WTC11 (cell line): Measurements from ENCODE around the gene DDX21. TPM values are rescaled to one million over a fixed set of nuclear protein-coding genes. Genes with fewer than 3 reads are reported as not detected.

Source experiments
- ATAC-seq: fragments of 200-7000 bp; cut with Tn5 transposase; 2 replicates; pipeline ENCODE4 v1.10.0; 2021; ENCODE audit warnings: mild to moderate bottlenecking, moderate library complexity
- CTCF ChIA-PET: fragments of 300-600 bp; sonication (Branson Sonifier 250); formaldehyde crosslinking; loops from one replicate; lab custom pipeline; 2021; ENCODE audit warnings: antibody characterized with exemption; lab: Charles Lee
- POLR2A ChIA-PET: fragments of 350-600 bp; sonication (Branson Sonifier 250); formaldehyde crosslinking; loops from one replicate; lab custom pipeline; 2021; ENCODE audit warnings: antibody characterized with exemption; lab: Charles Lee
- DNase-seq: peaks from one replicate; pipeline ENCODE4 v3.0.0; 2021; ENCODE audit warnings: low spot score
- H3K27ac Mint-ChIP-seq: 2 replicates; pipeline ENCODE4 v1.8.0; 2021; ENCODE audit warnings: mixed read lengths
- H3K27me3 Mint-ChIP-seq: 2 replicates; pipeline ENCODE4 v1.8.0; 2021; ENCODE audit warnings: low read depth, mild to moderate bottlenecking, moderate library complexity, mixed read lengths
- H3K36me3 Mint-ChIP-seq: 2 replicates; pipeline ENCODE4 v1.8.0; 2021; ENCODE audit warnings: mixed read lengths
- H3K4me1 Mint-ChIP-seq: 2 replicates; pipeline ENCODE4 v1.8.0; 2022; ENCODE audit warnings: mixed read lengths
- H3K4me3 Mint-ChIP-seq: 2 replicates; pipeline ENCODE4 v1.8.0; 2021; ENCODE audit warnings: mild to moderate bottlenecking, moderate library complexity, mixed read lengths
- H3K9me3 Mint-ChIP-seq: 2 replicates; pipeline ENCODE4 v1.8.0; 2021; ENCODE audit warnings: mixed read lengths
- AFF4 ChIP-seq: sonication (generic); formaldehyde crosslinking; IDR thresholded peaks from 2 replicates; pipeline ENCODE4 v1.8.1; 2023; ENCODE audit warnings: mild to moderate bottlenecking, missing genetic modification reagents, borderline replicate concordance
- CBFB ChIP-seq: sonication (generic); formaldehyde crosslinking; IDR thresholded peaks from 2 replicates; pipeline ENCODE4 v1.8.1; 2022; ENCODE audit warnings: mild to moderate bottlenecking, low read depth, missing genetic modification reagents
- CREM ChIP-seq: sonication (generic); formaldehyde crosslinking; IDR thresholded peaks from 2 replicates; pipeline ENCODE4 v1.8.1; 2022; ENCODE audit warnings: mild to moderate bottlenecking, missing genetic modification reagents, moderate library complexity
- FOXK1 ChIP-seq: sonication (generic); formaldehyde crosslinking; IDR thresholded peaks from 2 replicates; pipeline ENCODE4 v1.8.0; 2022; ENCODE audit warnings: mild to moderate bottlenecking, moderate library complexity, missing genetic modification reagents
- GRHL2 ChIP-seq: fragments of 250-450 bp; sonication (Bioruptor Pico); IDR thresholded peaks from 2 replicates; pipeline ENCODE4 v1.8.0; 2022; ENCODE audit warnings: mild to moderate bottlenecking, moderate library complexity; ENCODE audit not compliant: insufficient replicate concordance, severe bottlenecking
- GTF2I ChIP-seq: fragments of 250-450 bp; sonication (Bioruptor Pico); conservative IDR thresholded peaks from 2 replicates; pipeline ENCODE4 v1.4.0; 2021; ENCODE audit warnings: mild to moderate bottlenecking
- NR2C2 ChIP-seq: sonication (generic); formaldehyde crosslinking; IDR thresholded peaks from 2 replicates; pipeline ENCODE4 v1.8.0; 2022; ENCODE audit warnings: mild to moderate bottlenecking, missing genetic modification reagents
- PREB ChIP-seq: sonication (generic); formaldehyde crosslinking; IDR thresholded peaks from 2 replicates; pipeline ENCODE4 v1.8.1; 2022; ENCODE audit warnings: mild to moderate bottlenecking, missing genetic modification reagents, moderate library complexity, borderline replicate concordance
- SP1 ChIP-seq: sonication (generic); formaldehyde crosslinking; conservative IDR thresholded peaks from 2 replicates; pipeline ENCODE4 v1.8.1; 2022; ENCODE audit warnings: missing genetic modification reagents
- ZNF138 ChIP-seq: sonication (generic); formaldehyde crosslinking; conservative IDR thresholded peaks from 2 replicates; pipeline ENCODE4 v1.8.1; 2022; ENCODE audit warnings: mild to moderate bottlenecking, moderate library complexity, missing genetic modification reagents
- ZNF416 ChIP-seq: fragments of 250-450 bp; sonication (Bioruptor Pico); IDR thresholded peaks from 2 replicates; pipeline ENCODE4 v1.9.0; 2021; ENCODE audit warnings: mild to moderate bottlenecking, inconsistent platforms
- ZNF423 ChIP-seq: fragments of 250-450 bp; sonication (Bioruptor Pico); IDR thresholded peaks from 2 replicates; pipeline ENCODE4 v2.1.2; 2022; ENCODE audit warnings: mild to moderate bottlenecking, moderate library complexity
- ZNF425 ChIP-seq: fragments of 250-450 bp; sonication (Bioruptor Pico); conservative IDR thresholded peaks from 2 replicates; pipeline ENCODE4 v1.9.0; 2021; ENCODE audit warnings: mild to moderate bottlenecking
- total RNA-seq: library from RNA; stranded (reverse); gene quantifications from 3 replicates; pipeline ENCODE4 v1.2.3, GENCODE V29; 2021
- TF ChIP-seq, protein P1 (sequence below): sonication (generic); formaldehyde crosslinking; conservative IDR thresholded peaks from 2 replicates; pipeline ENCODE4 v1.8.1; 2023; ENCODE audit warnings: mild to moderate bottlenecking, low read depth, missing genetic modification reagents, moderate library complexity
- TF ChIP-seq, protein P2 (sequence below): fragments of 250-450 bp; sonication (Bioruptor Pico); IDR thresholded peaks from 2 replicates; pipeline ENCODE4 v1.9.0; 2021; ENCODE audit warnings: mild to moderate bottlenecking, borderline replicate concordance
- TF ChIP-seq, protein P3 (sequence below): sonication (generic); formaldehyde crosslinking; conservative IDR thresholded peaks from 2 replicates; pipeline ENCODE4 v1.8.1; 2022; ENCODE audit warnings: mild to moderate bottlenecking, missing genetic modification reagents
- TF ChIP-seq, protein P4 (sequence below): sonication (generic); formaldehyde crosslinking; IDR thresholded peaks from 2 replicates; pipeline ENCODE4 v1.8.1; 2022; ENCODE audit warnings: missing genetic modification reagents, borderline replicate concordance

DDX21 gene
- total RNA-seq, 1 experiment from 2014 or later = 194 TPM

DNA sequence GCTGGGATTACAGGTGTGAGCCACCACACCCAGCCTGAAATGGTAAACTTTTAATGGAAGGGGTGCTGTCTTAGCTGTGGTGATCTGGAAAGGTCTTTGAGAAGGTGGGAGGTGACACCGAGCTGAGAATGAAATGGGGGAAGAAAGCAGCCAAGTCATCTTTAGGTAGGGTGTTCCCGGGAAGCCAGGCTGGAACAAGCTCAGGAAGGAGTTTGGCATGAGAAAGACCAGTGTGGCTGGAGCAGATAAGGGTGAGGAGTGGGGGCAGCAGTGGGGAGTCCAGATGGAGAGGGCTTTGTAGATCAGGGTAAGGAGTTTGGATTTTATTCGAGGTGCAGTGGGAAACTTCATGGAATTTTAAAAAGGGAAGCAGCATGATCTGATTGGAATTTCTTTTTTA, 62.6 kb downstream of the DDX21 start (continued):
- TF ChIP-seq GTF2I (CRISPR knock-in tag) (no peak), CREM (CRISPR knock-in tag) (no peak)

GRCh38 chr10:69022611-69023010, 66.6 kb downstream of the DDX21 start:
- CTCF ChIA-PET = no interaction called here
- Mint-ChIP-seq H3K4me3 (no peak overlapping the region), H3K36me3 (peaks cover 3% of the 10 kb centered on the region; the same call in 1 of the 2 replicates), H3K27ac (no peak overlapping the region), H3K4me1 (no peaks in the 10 kb centered on the region), H3K27me3 (no peaks in the 10 kb centered on the region; the same call in 1 of the 2 replicates), H3K9me3 (no peaks in the 10 kb centered on the region)
- TF ChIP-seq SP1 (no peak), PREB (CRISPR knock-in tag) (no peak), NR2C2 (no peak), GRHL2 (no peak), ZNF138 (CRISPR knock-in tag) (no peak), CBFB (no peak), FOXK1 (no peak), ZNF423 (no peak), ZNF416 (CRISPR knock-in tag) (no peak), ZNF425 (CRISPR knock-in tag) (no peak), AFF4 (CRISPR knock-in tag) (no peak)
- TF ChIP-seq, protein P1, sequence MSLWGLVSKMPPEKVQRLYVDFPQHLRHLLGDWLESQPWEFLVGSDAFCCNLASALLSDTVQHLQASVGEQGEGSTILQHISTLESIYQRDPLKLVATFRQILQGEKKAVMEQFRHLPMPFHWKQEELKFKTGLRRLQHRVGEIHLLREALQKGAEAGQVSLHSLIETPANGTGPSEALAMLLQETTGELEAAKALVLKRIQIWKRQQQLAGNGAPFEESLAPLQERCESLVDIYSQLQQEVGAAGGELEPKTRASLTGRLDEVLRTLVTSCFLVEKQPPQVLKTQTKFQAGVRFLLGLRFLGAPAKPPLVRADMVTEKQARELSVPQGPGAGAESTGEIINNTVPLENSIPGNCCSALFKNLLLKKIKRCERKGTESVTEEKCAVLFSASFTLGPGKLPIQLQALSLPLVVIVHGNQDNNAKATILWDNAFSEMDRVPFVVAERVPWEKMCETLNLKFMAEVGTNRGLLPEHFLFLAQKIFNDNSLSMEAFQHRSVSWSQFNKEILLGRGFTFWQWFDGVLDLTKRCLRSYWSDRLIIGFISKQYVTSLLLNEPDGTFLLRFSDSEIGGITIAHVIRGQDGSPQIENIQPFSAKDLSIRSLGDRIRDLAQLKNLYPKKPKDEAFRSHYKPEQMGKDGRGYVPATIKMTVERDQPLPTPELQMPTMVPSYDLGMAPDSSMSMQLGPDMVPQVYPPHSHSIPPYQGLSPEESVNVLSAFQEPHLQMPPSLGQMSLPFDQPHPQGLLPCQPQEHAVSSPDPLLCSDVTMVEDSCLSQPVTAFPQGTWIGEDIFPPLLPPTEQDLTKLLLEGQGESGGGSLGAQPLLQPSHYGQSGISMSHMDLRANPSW (CRISPR knock-in tag) = no peak
- TF ChIP-seq, protein P2, sequence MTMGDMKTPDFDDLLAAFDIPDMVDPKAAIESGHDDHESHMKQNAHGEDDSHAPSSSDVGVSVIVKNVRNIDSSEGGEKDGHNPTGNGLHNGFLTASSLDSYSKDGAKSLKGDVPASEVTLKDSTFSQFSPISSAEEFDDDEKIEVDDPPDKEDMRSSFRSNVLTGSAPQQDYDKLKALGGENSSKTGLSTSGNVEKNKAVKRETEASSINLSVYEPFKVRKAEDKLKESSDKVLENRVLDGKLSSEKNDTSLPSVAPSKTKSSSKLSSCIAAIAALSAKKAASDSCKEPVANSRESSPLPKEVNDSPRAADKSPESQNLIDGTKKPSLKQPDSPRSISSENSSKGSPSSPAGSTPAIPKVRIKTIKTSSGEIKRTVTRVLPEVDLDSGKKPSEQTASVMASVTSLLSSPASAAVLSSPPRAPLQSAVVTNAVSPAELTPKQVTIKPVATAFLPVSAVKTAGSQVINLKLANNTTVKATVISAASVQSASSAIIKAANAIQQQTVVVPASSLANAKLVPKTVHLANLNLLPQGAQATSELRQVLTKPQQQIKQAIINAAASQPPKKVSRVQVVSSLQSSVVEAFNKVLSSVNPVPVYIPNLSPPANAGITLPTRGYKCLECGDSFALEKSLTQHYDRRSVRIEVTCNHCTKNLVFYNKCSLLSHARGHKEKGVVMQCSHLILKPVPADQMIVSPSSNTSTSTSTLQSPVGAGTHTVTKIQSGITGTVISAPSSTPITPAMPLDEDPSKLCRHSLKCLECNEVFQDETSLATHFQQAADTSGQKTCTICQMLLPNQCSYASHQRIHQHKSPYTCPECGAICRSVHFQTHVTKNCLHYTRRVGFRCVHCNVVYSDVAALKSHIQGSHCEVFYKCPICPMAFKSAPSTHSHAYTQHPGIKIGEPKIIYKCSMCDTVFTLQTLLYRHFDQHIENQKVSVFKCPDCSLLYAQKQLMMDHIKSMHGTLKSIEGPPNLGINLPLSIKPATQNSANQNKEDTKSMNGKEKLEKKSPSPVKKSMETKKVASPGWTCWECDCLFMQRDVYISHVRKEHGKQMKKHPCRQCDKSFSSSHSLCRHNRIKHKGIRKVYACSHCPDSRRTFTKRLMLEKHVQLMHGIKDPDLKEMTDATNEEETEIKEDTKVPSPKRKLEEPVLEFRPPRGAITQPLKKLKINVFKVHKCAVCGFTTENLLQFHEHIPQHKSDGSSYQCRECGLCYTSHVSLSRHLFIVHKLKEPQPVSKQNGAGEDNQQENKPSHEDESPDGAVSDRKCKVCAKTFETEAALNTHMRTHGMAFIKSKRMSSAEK (CRISPR knock-in tag) = no peak
- TF ChIP-seq, protein P3, sequence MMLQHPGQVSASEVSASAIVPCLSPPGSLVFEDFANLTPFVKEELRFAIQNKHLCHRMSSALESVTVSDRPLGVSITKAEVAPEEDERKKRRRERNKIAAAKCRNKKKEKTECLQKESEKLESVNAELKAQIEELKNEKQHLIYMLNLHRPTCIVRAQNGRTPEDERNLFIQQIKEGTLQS (CRISPR knock-in tag) = no peak
- TF ChIP-seq, protein P4, sequence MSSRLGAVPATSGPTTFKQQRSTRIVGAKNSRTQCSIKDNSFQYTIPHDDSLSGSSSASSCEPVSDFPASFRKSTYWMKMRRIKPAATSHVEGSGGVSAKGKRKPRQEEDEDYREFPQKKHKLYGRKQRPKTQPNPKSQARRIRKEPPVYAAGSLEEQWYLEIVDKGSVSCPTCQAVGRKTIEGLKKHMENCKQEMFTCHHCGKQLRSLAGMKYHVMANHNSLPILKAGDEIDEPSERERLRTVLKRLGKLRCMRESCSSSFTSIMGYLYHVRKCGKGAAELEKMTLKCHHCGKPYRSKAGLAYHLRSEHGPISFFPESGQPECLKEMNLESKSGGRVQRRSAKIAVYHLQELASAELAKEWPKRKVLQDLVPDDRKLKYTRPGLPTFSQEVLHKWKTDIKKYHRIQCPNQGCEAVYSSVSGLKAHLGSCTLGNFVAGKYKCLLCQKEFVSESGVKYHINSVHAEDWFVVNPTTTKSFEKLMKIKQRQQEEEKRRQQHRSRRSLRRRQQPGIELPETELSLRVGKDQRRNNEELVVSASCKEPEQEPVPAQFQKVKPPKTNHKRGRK = no peak
- ATAC-seq (no peak), DNase-seq (no peak)
- POLR2A ChIA-PET = no interaction called here
